ENCODE measurements around the gene TFR2. TPM values are rescaled to one million over a fixed set of nuclear protein-coding genes. Genes with fewer than 3 reads are reported as not detected.

TFR2 gene
- under 0.01 TPM in 1 of 2 replicates, not detected in the other for total RNA-seq
- polyA plus RNA-seq = 0.08 and 0.16 TPM in 2 replicates
- polyA plus RNA-seq (2012) = 0.21 and 0.30 TPM in 2 replicates
- polyA minus RNA-seq (ENCODE audit: low replicate concordance) = not detected in 2 replicates

DNA sequence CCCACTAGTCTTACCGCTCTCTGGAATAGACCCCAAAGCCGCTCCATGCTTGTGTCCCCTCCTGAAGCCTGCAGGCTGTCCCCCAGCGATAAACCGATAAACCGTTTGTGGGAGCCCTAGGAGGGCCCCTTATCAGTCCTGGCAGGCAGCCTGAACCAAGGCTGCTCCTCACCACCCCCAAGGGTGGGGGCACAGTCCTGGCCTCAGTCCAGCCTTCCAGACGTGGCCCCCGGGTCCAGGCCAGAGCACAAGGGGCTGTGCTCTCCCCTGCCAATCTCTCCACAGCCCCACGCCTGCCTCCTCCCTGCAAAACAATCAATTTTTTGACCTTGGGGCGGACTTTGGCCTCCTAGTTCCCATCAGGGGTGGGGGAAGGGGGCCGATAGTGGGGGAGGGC lies at the start of gene TFR2:
Gene TFR2 (minus strand): TSS at position 90 of the 397 bp plus-strand sequence. CDS start 43 bp downstream, at position 47.
- DNase-seq (ENCODE audit: low read depth in 2 of 2) = no peak
- no peaks in the 10 kb centered on the region for H3K79me2 ChIP-seq (ENCODE audit: control insufficient read depth, insufficient read depth, low read length)
- TF ChIP-seq EZH2 (IDR thresholded peaks at IDR 0.05; ENCODE audit: low read length, missing control alignments) = no peak
- TF ChIP-seq, protein P1, sequence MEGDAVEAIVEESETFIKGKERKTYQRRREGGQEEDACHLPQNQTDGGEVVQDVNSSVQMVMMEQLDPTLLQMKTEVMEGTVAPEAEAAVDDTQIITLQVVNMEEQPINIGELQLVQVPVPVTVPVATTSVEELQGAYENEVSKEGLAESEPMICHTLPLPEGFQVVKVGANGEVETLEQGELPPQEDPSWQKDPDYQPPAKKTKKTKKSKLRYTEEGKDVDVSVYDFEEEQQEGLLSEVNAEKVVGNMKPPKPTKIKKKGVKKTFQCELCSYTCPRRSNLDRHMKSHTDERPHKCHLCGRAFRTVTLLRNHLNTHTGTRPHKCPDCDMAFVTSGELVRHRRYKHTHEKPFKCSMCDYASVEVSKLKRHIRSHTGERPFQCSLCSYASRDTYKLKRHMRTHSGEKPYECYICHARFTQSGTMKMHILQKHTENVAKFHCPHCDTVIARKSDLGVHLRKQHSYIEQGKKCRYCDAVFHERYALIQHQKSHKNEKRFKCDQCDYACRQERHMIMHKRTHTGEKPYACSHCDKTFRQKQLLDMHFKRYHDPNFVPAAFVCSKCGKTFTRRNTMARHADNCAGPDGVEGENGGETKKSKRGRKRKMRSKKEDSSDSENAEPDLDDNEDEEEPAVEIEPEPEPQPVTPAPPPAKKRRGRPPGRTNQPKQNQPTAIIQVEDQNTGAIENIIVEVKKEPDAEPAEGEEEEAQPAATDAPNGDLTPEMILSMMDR (conservative IDR thresholded peaks at IDR 0.05 in 1 of 2, IDR thresholded peaks at IDR 0.05 in 1 of 2; ENCODE audit: low read depth in 1 of 2, low read length in 2 of 2) = no peak
- H3K9ac ChIP-seq (ENCODE audit: insufficient read depth, low read length) = no peak within 1 kb of the TSS
- H3K27me3 ChIP-seq (ENCODE audit: control insufficient read depth, insufficient read depth, low read length) = no peaks in the 10 kb centered on the region
- H3K27ac ChIP-seq (ENCODE audit: insufficient read depth, low read length) = no peak within 1 kb of the TSS
- H3K4me3 ChIP-seq (replicated peaks in 1 of 4; ENCODE audit: control extremely low read depth in 1 of 4, insufficient read depth in 1 of 4, low read depth in 3 of 4, low read length in 4 of 4) = no peak within 1 kb of the TSS
- H3K4me2 ChIP-seq (ENCODE audit: extremely low read depth, insufficient read depth, low read length) = no peak within 1 kb of the TSS
- no peaks in the 10 kb centered on the region for H3K36me3 ChIP-seq (ENCODE audit: control insufficient read depth, insufficient read depth, low read length)
- H3K9me3 ChIP-seq (ENCODE audit: control insufficient read depth, insufficient read depth, low read depth, low read length) = no peaks in the 10 kb centered on the region
- H4K20me1 ChIP-seq (ENCODE audit: control insufficient read depth, extremely low read depth, insufficient read depth, low read length) = no peaks in the 10 kb centered on the region
- no peaks in the 10 kb centered on the region for H3K4me1 ChIP-seq (ENCODE audit: control insufficient read depth, extremely low read depth, insufficient read depth, low read length)
- H2AFZ ChIP-seq (ENCODE audit: low read length) = no peak within 1 kb of the TSS

DNA sequence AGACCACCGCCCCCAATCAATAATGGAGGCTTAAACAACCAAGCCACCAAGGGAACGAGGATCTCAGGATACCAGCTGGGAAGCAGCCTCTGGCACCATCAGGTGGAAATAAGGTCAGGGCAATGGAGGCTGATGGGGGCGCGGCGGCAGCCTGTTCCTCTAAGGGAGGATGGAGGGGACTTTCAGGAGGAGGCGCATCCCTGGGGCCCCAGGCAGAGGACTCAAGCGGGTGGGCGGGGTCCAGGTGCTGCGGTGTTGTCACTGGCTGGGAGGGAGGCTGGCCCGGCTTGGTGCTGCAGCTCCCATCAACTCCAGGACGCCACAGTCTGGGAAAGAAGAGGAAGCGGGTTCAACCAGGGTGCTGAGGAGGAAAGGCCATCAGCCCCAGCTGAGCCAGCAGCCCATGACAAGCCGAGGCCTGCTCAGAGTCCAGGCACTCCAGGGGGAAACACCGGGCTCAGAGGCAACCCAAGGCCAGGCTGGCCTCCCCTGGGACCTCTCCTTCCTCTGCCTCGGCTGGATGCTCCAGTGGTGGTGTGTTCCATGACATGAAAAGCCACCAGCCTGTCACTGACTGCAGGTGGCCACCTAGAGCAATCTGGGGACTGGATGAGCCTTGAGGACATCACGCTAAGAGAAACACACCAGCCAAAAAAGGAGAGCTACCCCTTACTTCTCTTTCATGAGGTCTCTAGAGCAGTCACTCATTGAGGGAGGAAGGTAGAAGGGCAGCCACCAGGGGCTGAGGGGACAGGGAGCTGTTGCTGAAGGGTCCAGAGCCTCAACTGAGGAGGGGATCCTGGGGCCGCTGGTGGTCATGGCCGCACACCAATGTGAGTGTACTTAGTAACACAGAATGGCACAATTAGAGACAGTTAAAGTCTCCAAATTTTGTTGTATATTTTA lies 48.1 kb upstream of the TFR2 start:
- Histone ChIP-seq H4K20me1 (ENCODE audit: control insufficient read depth, extremely low read depth, insufficient read depth, low read length) (no peaks in the 10 kb centered on the region), H3K4me3 (replicated peaks in 1 of 4; ENCODE audit: control extremely low read depth in 1 of 4, insufficient read depth in 1 of 4, low read depth in 3 of 4, low read length in 4 of 4) (no peak overlapping the region), H3K36me3 (ENCODE audit: control insufficient read depth, insufficient read depth, low read length) (peaks cover 24% of the 10 kb centered on the region), H3K27ac (ENCODE audit: insufficient read depth, low read length) (no peak overlapping the region), H2AFZ (ENCODE audit: low read length) (no peak overlapping the region), H3K4me2 (ENCODE audit: extremely low read depth, insufficient read depth, low read length) (no peak overlapping the region), H3K4me1 (ENCODE audit: control insufficient read depth, extremely low read depth, insufficient read depth, low read length) (peaks cover 10% of the 10 kb centered on the region), H3K9me3 (ENCODE audit: control insufficient read depth, insufficient read depth, low read depth, low read length) (no peaks in the 10 kb centered on the region), H3K9ac (ENCODE audit: insufficient read depth, low read length) (no peak overlapping the region), H3K27me3 (ENCODE audit: control insufficient read depth, insufficient read depth, low read length) (no peaks in the 10 kb centered on the region), H3K79me2 (ENCODE audit: control insufficient read depth, insufficient read depth, low read length) (peaks cover 52% of the 10 kb centered on the region)
- no peak for DNase-seq (ENCODE audit: low read depth in 2 of 2)
- TF ChIP-seq, protein P1 (conservative IDR thresholded peaks at IDR 0.05 in 1 of 2, IDR thresholded peaks at IDR 0.05 in 1 of 2; ENCODE audit: low read depth in 1 of 2, low read length in 2 of 2) = no peak

GRCh38 chr7:100688326-100688860 lies 47.0 kb upstream of the TFR2 start:
- Histone ChIP-seq H3K36me3 (ENCODE audit: control insufficient read depth, insufficient read depth, low read length) (peaks cover 29% of the 10 kb centered on the region), H4K20me1 (ENCODE audit: control insufficient read depth, extremely low read depth, insufficient read depth, low read length) (no peaks in the 10 kb centered on the region)

More at GRCh38 chr7:100688326-100688860, 47.0 kb upstream of the TFR2 start:
- Histone ChIP-seq H3K4me3 (replicated peaks in 1 of 4; ENCODE audit: control extremely low read depth in 1 of 4, insufficient read depth in 1 of 4, low read depth in 3 of 4, low read length in 4 of 4) (no peak overlapping the region), H3K9me3 (ENCODE audit: control insufficient read depth, insufficient read depth, low read depth, low read length) (no peaks in the 10 kb centered on the region), H2AFZ (ENCODE audit: low read length) (no peak overlapping the region), H3K79me2 (ENCODE audit: control insufficient read depth, insufficient read depth, low read length) (peaks cover 49% of the 10 kb centered on the region), H3K4me1 (ENCODE audit: control insufficient read depth, extremely low read depth, insufficient read depth, low read length) (peaks cover 10% of the 10 kb centered on the region), H3K4me2 (ENCODE audit: extremely low read depth, insufficient read depth, low read length) (no peak overlapping the region), H3K27ac (ENCODE audit: insufficient read depth, low read length) (no peak overlapping the region), H3K9ac (ENCODE audit: insufficient read depth, low read length) (no peak overlapping the region), H3K27me3 (ENCODE audit: control insufficient read depth, insufficient read depth, low read length) (no peaks in the 10 kb centered on the region)
- no peak for DNase-seq (ENCODE audit: low read depth in 2 of 2)
- TF ChIP-seq, protein P1 (conservative IDR thresholded peaks at IDR 0.05 in 1 of 2, IDR thresholded peaks at IDR 0.05 in 1 of 2; ENCODE audit: low read depth in 1 of 2, low read length in 2 of 2) = no peak
- TF ChIP-seq EZH2 (IDR thresholded peaks at IDR 0.05; ENCODE audit: low read length, missing control alignments) = no peak

Measured in fibroblast of lung (primary cell).